IMR-90 (cell line): Measurements from ENCODE around the gene SEBOX. TPM values are rescaled to one million over a fixed set of nuclear protein-coding genes. Genes with fewer than 3 reads are reported as not detected.

ENCODE experiments used
- ATAC-seq: fragments of 200-7000 bp; cut with Tn5 transposase; 2 replicates; pipeline ENCODE4 v1.9.1; 2020; ENCODE audit warnings: low read depth, mild to moderate bottlenecking, moderate library complexity
- BruUV-seq: library from RNA; stranded (reverse); fragments of 400-500 nt; replicated peaks from 2 replicates; lab custom pipeline; 2021; lab: Mats Ljungman, UMichigan
- CTCF ChIA-PET: fragments of 300-600 bp; formaldehyde crosslinking; extraction: SDS; loops from one replicate; lab custom pipeline; 2021; ENCODE audit warnings: antibody characterized with exemption; lab: Yijun Ruan, JAX
- POLR2A ChIA-PET: fragments of 300-600 bp; sonication (Branson Sonifier 250); formaldehyde crosslinking; loops from one replicate; lab custom pipeline; 2022; ENCODE audit warnings: antibody characterized with exemption; ENCODE audit not compliant: unreplicated experiment; lab: Charles Lee
- DNase-seq: peaks from one replicate; pipeline ENCODE4 v3.0.0; 2013
- H2AFZ ChIP-seq: replicated peaks from 2 replicates; pipeline ENCODE3; 2013; ENCODE audit warnings: low read length, mild to moderate bottlenecking; ENCODE audit not compliant: poor library complexity
- H2AK5ac ChIP-seq: 2 replicates; pipeline ENCODE4 v1.6.1; 2013; ENCODE audit warnings: low read depth, low read length, inconsistent platforms
- H2AK9ac ChIP-seq: replicated peaks from 2 replicates; pipeline ENCODE3; 2013; ENCODE audit warnings: mild to moderate bottlenecking, low read depth, low read length, moderate library complexity; ENCODE audit not compliant: poor library complexity
- H2BK120ac ChIP-seq: 2 replicates; pipeline ENCODE4 v1.6.1; 2013; ENCODE audit warnings: low read depth, low read length, inconsistent platforms
- H2BK15ac ChIP-seq: 3 replicates; pipeline ENCODE4 v1.6.1; 2013; ENCODE audit warnings: low read depth, low read length, inconsistent platforms
- H2BK20ac ChIP-seq: 2 replicates; pipeline ENCODE4 v1.6.1; 2013; ENCODE audit warnings: low read depth, mild to moderate bottlenecking, inconsistent platforms, low read length, moderate library complexity
- H2BK5ac ChIP-seq: 2 replicates; pipeline ENCODE4 v1.6.1; 2013; ENCODE audit warnings: mild to moderate bottlenecking, low read depth, low read length, inconsistent platforms; ENCODE audit not compliant: poor library complexity, severe bottlenecking
- H3K14ac ChIP-seq: replicated peaks from 2 replicates; pipeline ENCODE4 v1.6.1; 2013; ENCODE audit warnings: low read depth, low read length, inconsistent platforms
- H3K18ac ChIP-seq: 2 replicates; pipeline ENCODE4 v1.6.1; 2013; ENCODE audit warnings: low read depth, low read length, control low read depth
- H3K23ac ChIP-seq: 2 replicates; pipeline ENCODE4 v1.6.1; 2013; ENCODE audit warnings: low read depth, low read length, inconsistent platforms
- H3K27ac ChIP-seq: 2 replicates; pipeline ENCODE4 v1.5.1; 2013; ENCODE audit warnings: mild to moderate bottlenecking, control low read depth, low read length; ENCODE audit not compliant: insufficient read depth
- H3K27me3 ChIP-seq: 2 replicates; pipeline ENCODE4 v1.6.1; 2013; ENCODE audit warnings: low read length; ENCODE audit not compliant: control insufficient read depth, insufficient read depth
- H3K36me3 ChIP-seq: 2 replicates; pipeline ENCODE4 v1.6.1; 2013; ENCODE audit warnings: low read length, mixed read lengths; ENCODE audit not compliant: control insufficient read depth, insufficient read depth
- H3K4ac ChIP-seq: 2 replicates; pipeline ENCODE4 v1.6.1; 2013; ENCODE audit warnings: low read depth, low read length, inconsistent platforms
- H3K4me1 ChIP-seq: 2 replicates; pipeline ENCODE4 v1.6.1; 2013; ENCODE audit warnings: low read length, mixed read lengths; ENCODE audit not compliant: control insufficient read depth, insufficient read depth
- H3K4me2 ChIP-seq: 2 replicates; pipeline ENCODE4 v1.6.1; 2013; ENCODE audit warnings: low read depth, mild to moderate bottlenecking, control low read depth, low read length, moderate library complexity
- H3K4me3 ChIP-seq: 2 replicates; pipeline ENCODE4 v1.5.1; 2013; ENCODE audit warnings: low read depth, mild to moderate bottlenecking, control low read depth, low read length, moderate library complexity; ENCODE audit not compliant: insufficient read depth
- H3K56ac ChIP-seq: 2 replicates; pipeline ENCODE4 v1.6.1; 2013; ENCODE audit warnings: low read length, inconsistent platforms; ENCODE audit not compliant: insufficient read depth; ENCODE audit errors: extremely low read depth
- H3K79me1 ChIP-seq, 2 experiments: 2 replicates each; pipeline ENCODE4 v1.6.1; 2013; ENCODE audit warnings: low read length in 2 of 2, inconsistent platforms in 1 of 2, low read depth in 1 of 2
- H3K9ac ChIP-seq: 2 replicates; pipeline ENCODE4 v1.6.1; 2013; ENCODE audit warnings: low read depth, low read length, control low read depth
- H3K9me1 ChIP-seq: 2 replicates; pipeline ENCODE4 v1.6.1; 2013; ENCODE audit warnings: low read length, inconsistent platforms; ENCODE audit not compliant: insufficient read depth
- H3K9me3 ChIP-seq: 2 replicates; pipeline ENCODE4 v1.6.1; 2013; ENCODE audit warnings: low read length; ENCODE audit not compliant: control insufficient read depth, insufficient read depth
- H4K20me1 ChIP-seq: 2 replicates; pipeline ENCODE4 v1.6.1; 2013; ENCODE audit warnings: low read length, inconsistent platforms; ENCODE audit not compliant: insufficient read depth
- H4K5ac ChIP-seq: 2 replicates; pipeline ENCODE4 v1.6.1; 2013; ENCODE audit warnings: mild to moderate bottlenecking, low read depth, low read length, control low read depth
- H4K8ac ChIP-seq, 2 experiments: 2 replicates each; pipeline ENCODE4 v1.6.1; 2013; ENCODE audit warnings: low read depth in 2 of 2, low read length in 2 of 2, control low read depth in 1 of 2, inconsistent platforms in 1 of 2
- H4K91ac ChIP-seq: 2 replicates; pipeline ENCODE4 v1.6.1; 2013; ENCODE audit warnings: low read depth, low read length, inconsistent platforms; ENCODE audit not compliant: insufficient read depth
- BHLHE40 ChIP-seq: fragments of 150-350 bp; IDR thresholded peaks from 2 replicates; pipeline ENCODE4 v1.6.1; 2016; ENCODE audit warnings: mild to moderate bottlenecking, low read depth, low read length
- CHD1 ChIP-seq: IDR thresholded peaks from 2 replicates; pipeline ENCODE4 v1.6.1; 2012; ENCODE audit warnings: low read depth, low read length, improper control_type of control experiment
- FOS ChIP-seq: fragments of 150-350 bp; IDR thresholded peaks from 2 replicates; pipeline ENCODE4 v1.6.1; 2016; ENCODE audit warnings: low read depth, low read length
- MAFK ChIP-seq: IDR thresholded peaks from 2 replicates; pipeline ENCODE4 v1.6.1; 2012; ENCODE audit warnings: low read depth, low read length, improper control_type of control experiment
- MAZ ChIP-seq: IDR thresholded peaks from 2 replicates; pipeline ENCODE4 v1.6.1; 2012; ENCODE audit warnings: low read depth, mild to moderate bottlenecking, low read length, improper control_type of control experiment, moderate library complexity, borderline replicate concordance
- MXI1 ChIP-seq: IDR thresholded peaks from 2 replicates; pipeline ENCODE4 v1.6.1; 2012; ENCODE audit warnings: low read depth, mild to moderate bottlenecking, low read length, moderate library complexity, borderline replicate concordance
- NFE2L2 ChIP-seq: fragments of 150-350 bp; IDR thresholded peaks from 2 replicates; pipeline ENCODE4 v1.6.1; 2016; ENCODE audit warnings: low read depth, mild to moderate bottlenecking, low read length
- POLR2A ChIP-seq: IDR thresholded peaks from 2 replicates; pipeline ENCODE4 v1.6.1; 2012; ENCODE audit warnings: mild to moderate bottlenecking, low read depth, low read length
- RAD21 ChIP-seq: IDR thresholded peaks from 2 replicates; pipeline ENCODE4 v1.6.1; 2012; ENCODE audit warnings: low read length, improper control_type of control experiment
- RCOR1 ChIP-seq: IDR thresholded peaks from 2 replicates; pipeline ENCODE4 v1.6.1; 2012; ENCODE audit warnings: mild to moderate bottlenecking, low read length, improper control_type of control experiment; ENCODE audit not compliant: insufficient replicate concordance
- RFX5 ChIP-seq: IDR thresholded peaks from 2 replicates; pipeline ENCODE4 v1.8.0; 2012; ENCODE audit warnings: low read depth, mild to moderate bottlenecking, low read length, moderate library complexity
- SMC3 ChIP-seq: fragments of 150-350 bp; IDR thresholded peaks from 2 replicates; pipeline ENCODE4 v1.6.1; 2016; ENCODE audit warnings: low read depth, mild to moderate bottlenecking, antibody characterized with exemption, low read length, moderate library complexity
- WGBS, 2 experiments: methylation state at CpG; one replicate each; pipeline versions ENCODE4 v1.1.5 to v1.1.7; 2013; ENCODE audit warnings: missing lambda C conversion rate in 2 of 2; ENCODE audit not compliant: insufficient read length in 1 of 2; ENCODE audit errors: extremely low coverage in 2 of 2; 5-methylcytosine and 5-hydroxymethylcytosine counted together
- dilution Hi-C: fragments of 300-500 bp; cut with HindIII; formaldehyde crosslinking; loops from one replicate; pipeline ENCODE4 v1.14.3; 2018; ENCODE audit warnings: low sequenced_read_pairs; ENCODE audit not compliant: unreplicated experiment
- in situ Hi-C: fragments of 300-500 bp; cut with MboI; formaldehyde crosslinking; loops from 3 replicates; pipeline ENCODE4 v1.14.3; 2019; ENCODE audit warnings: low sequenced_read_pairs, inconsistent platforms, mixed read lengths
- intact Hi-C: fragments of 100-400 bp; cut with micrococcal nuclease; formaldehyde crosslinking; loops from 2 replicates; pipeline ENCODE4 v1.10.0; 2022
- polyA plus RNA-seq, 3 experiments: library from polyadenylated mRNA; depleted of rRNA; stranded (reverse); fragments of >200 nt; gene quantifications; 2 replicates each; pipeline ENCODE4 v1.2.3, GENCODE V29; 2012; ENCODE audit warnings: low replicate concordance in 1 of 3
- total RNA-seq: library from RNA; depleted of rRNA; stranded (reverse); fragments of >200 nt; gene quantifications from 2 replicates; pipeline ENCODE4 v1.2.3, GENCODE V29; 2012
- TF ChIP-seq, protein P1 (sequence below): fragments of 150-350 bp; IDR thresholded peaks from 2 replicates; pipeline ENCODE4 v1.6.1; 2017; ENCODE audit warnings: mild to moderate bottlenecking, antibody characterized with exemption, low read length, low read depth
- TF ChIP-seq, protein P2 (sequence below): conservative IDR thresholded peaks from 2 replicates; pipeline ENCODE4 v1.5.1; 2012; ENCODE audit warnings: mild to moderate bottlenecking, low read depth, low read length, improper control_type of control experiment

Gene SEBOX
- total and polyA plus RNA-seq, 2 of the 4 experiments (the other 2 are of a cell fraction) = not detected

DNA sequence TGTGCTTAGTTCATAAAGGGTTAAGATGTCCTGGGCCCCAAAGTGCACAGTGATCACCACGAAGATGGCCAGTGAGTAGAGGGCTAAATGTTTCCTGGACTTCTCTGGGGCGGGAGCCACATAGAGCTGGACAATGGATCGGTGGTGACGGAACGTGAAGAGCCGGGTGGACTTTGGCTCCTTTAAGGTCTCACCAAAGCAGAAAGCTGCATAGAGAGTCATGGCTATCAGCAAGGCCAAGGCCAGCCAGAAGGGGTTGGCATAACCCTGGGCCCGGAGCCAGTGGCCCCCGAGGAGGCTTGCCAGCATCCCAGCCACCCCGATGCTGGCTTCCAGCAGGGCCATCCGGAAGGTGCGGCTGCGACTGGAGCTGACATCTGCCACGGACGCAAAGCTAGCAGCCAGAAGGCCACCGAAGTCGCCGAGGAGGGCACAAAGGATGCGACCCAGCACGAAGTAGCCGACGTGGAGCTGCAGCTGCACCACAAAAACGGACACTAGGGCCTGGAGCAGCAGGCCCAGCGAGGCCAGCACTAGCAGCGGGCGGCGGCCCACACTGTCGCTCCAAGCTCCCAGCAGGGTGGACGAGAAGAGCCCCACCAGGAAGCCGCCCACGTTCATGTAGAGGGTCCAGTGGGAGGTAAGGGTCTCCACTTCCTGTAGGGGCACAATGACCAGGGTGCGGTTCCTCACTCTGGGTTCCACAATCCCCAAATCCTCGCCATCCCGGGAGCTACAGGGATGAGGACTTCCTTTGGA lies 40.0 kb upstream of the SEBOX start:
- Histone ChIP-seq H4K8ac (peak overlapping the region; percentile 60 to 68; a peak in 2 of 4 replicates), H2BK120ac (no peak overlapping the region), H3K9ac (peak overlapping the region; percentile 22), H3K36me3 (peaks cover 4% of the 10 kb centered on the region), H2BK15ac (no peak overlapping the region), H3K9me3 (no peaks in the 10 kb centered on the region), H2AK9ac (peak overlapping the region; percentile 88), H3K18ac (no peak overlapping the region), H3K4me1 (peaks cover 3% of the 10 kb centered on the region), H4K20me1 (no peaks in the 10 kb centered on the region), H2BK5ac (no peak overlapping the region), H2AK5ac (no peak overlapping the region), H3K79me1 (no peaks in the 10 kb centered on the region), H3K14ac (peak overlapping the region; percentile 58), H2AFZ (peak overlapping the region; percentile 99), H3K23ac (0 out of 2 replicates have a peak overlapping the region, but pooled peaks have one; percentile 78), H3K4me2 (peak overlapping the region; percentile 83), H3K27me3 (0 out of 2 replicates have a peak, but pooled peaks cover 2% of the 10 kb centered on the region), H3K56ac (no peak overlapping the region), H3K9me1 (peaks cover 12% of the 10 kb centered on the region), H3K4ac (peak overlapping the region; percentile 39; the same call in 1 of the 2 replicates), H4K5ac (no peak overlapping the region; the same call in 1 of the 2 replicates), H3K4me3 (peak overlapping the region; percentile 66), H4K91ac (no peak overlapping the region), H3K27ac (no peak overlapping the region), H2BK20ac (no peak overlapping the region)
- dilution Hi-C loops (no loop called here), intact Hi-C loops (loop anchor here (10.0 kb wide), 1 partner anchor 140 kb away; no protein-coding TSS in a partner anchor), in situ Hi-C loops (no loop called here)
- POLR2A ChIA-PET = no interaction called here
- CTCF ChIA-PET = interaction anchor here (0.7 kb wide), 1 partner anchor 712 kb away, joined by 5 read pairs; no protein-coding TSS in a partner anchor
- no TSS peak for BruUV-seq
- ATAC-seq (peak; percentile 4; the same call in 1 of the 2 replicates), DNase-seq (no peak)
- WGBS, 2 experiments = 60% methylated on average over 19 of the region's 33 CpGs; no CpG with 5 or more reads in 1 of the 2 experiments
- no peak for TF ChIP-seq CHD1
- TF ChIP-seq RFX5 = no peak
- TF ChIP-seq MXI1 = no peak
- no peak for TF ChIP-seq POLR2A
- no peak for TF ChIP-seq BHLHE40
- TF ChIP-seq, protein P1, sequence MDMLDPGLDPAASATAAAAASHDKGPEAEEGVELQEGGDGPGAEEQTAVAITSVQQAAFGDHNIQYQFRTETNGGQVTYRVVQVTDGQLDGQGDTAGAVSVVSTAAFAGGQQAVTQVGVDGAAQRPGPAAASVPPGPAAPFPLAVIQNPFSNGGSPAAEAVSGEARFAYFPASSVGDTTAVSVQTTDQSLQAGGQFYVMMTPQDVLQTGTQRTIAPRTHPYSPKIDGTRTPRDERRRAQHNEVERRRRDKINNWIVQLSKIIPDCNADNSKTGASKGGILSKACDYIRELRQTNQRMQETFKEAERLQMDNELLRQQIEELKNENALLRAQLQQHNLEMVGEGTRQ = no peak
- TF ChIP-seq, protein P2, sequence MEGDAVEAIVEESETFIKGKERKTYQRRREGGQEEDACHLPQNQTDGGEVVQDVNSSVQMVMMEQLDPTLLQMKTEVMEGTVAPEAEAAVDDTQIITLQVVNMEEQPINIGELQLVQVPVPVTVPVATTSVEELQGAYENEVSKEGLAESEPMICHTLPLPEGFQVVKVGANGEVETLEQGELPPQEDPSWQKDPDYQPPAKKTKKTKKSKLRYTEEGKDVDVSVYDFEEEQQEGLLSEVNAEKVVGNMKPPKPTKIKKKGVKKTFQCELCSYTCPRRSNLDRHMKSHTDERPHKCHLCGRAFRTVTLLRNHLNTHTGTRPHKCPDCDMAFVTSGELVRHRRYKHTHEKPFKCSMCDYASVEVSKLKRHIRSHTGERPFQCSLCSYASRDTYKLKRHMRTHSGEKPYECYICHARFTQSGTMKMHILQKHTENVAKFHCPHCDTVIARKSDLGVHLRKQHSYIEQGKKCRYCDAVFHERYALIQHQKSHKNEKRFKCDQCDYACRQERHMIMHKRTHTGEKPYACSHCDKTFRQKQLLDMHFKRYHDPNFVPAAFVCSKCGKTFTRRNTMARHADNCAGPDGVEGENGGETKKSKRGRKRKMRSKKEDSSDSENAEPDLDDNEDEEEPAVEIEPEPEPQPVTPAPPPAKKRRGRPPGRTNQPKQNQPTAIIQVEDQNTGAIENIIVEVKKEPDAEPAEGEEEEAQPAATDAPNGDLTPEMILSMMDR = no peak
- no peak for TF ChIP-seq FOS
- no peak for TF ChIP-seq MAZ
- no peak for TF ChIP-seq MAFK
- no peak for TF ChIP-seq NFE2L2
- no peak for TF ChIP-seq RCOR1
- no peak for TF ChIP-seq RAD21
- no peak for TF ChIP-seq SMC3
